ENCODE results near the gene ADGRG6. TPM values are rescaled to one million over a fixed set of nuclear protein-coding genes. Genes with fewer than 3 reads are reported as not detected.
"Not testable (repeated sequence)": the region's sequence is repeated elsewhere in the genome, so short reads cannot be mapped to it uniquely, and the experiment has no call there.

ADGRG6 gene
- total RNA-seq, 1 donor from 2014 or later = 0.39 TPM

DNA sequence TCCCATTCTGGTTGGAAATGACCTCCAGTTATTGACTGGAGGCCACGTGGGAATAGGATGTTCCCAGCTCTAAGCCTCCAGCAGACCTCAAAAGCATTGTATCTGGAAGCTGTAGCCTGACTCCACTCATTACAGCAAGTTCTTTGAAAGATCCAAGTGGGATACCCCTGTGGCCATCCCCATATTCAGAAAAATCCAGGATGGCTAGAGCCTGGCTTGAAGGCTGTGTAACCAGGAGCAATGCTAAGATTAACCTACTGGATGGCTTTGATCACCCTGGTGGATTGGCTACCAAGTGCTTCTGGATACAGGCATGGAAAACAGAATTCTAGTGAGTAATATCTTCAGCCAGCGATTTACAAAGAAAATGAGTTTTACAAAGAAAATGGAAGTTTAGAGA lies 151.2 kb downstream of the ADGRG6 start:
- no peaks in the 10 kb centered on the region for H3K79me2 ChIP-seq (ENCODE audit: low read depth)
- H3K36me3 Mint-ChIP-seq = no peaks in the 10 kb centered on the region
- H3K27ac ChIP-seq = no peak overlapping the region
- H4K20me1 ChIP-seq (ENCODE audit: low read depth) = no peaks in the 10 kb centered on the region
- no peak overlapping the region for H3K4me3 ChIP-seq
- H3K4me3 Mint-ChIP-seq = no peak overlapping the region
- H3K27me3 ChIP-seq = no peaks in the 10 kb centered on the region
- no peak for DNase-seq (ENCODE audit: low spot score)
- no peaks in the 10 kb centered on the region for H3K36me3 ChIP-seq
- no peaks in the 10 kb centered on the region for H3K27me3 Mint-ChIP-seq (ENCODE audit: insufficient read depth, low read depth)
- no peaks in the 10 kb centered on the region for H3K4me1 Mint-ChIP-seq
- no peaks in the 10 kb centered on the region for H3K9me3 ChIP-seq (ENCODE audit: low read depth)
- no peaks in the 10 kb centered on the region for H3K9me3 Mint-ChIP-seq
- H3F3A ChIP-seq (ENCODE audit: low read depth) = no peaks in the 10 kb centered on the region
- no peaks in the 10 kb centered on the region for H3K4me1 ChIP-seq
- no peak for TF ChIP-seq EZH2 (IDR thresholded peaks at IDR 0.05)
- TF ChIP-seq, protein P1, sequence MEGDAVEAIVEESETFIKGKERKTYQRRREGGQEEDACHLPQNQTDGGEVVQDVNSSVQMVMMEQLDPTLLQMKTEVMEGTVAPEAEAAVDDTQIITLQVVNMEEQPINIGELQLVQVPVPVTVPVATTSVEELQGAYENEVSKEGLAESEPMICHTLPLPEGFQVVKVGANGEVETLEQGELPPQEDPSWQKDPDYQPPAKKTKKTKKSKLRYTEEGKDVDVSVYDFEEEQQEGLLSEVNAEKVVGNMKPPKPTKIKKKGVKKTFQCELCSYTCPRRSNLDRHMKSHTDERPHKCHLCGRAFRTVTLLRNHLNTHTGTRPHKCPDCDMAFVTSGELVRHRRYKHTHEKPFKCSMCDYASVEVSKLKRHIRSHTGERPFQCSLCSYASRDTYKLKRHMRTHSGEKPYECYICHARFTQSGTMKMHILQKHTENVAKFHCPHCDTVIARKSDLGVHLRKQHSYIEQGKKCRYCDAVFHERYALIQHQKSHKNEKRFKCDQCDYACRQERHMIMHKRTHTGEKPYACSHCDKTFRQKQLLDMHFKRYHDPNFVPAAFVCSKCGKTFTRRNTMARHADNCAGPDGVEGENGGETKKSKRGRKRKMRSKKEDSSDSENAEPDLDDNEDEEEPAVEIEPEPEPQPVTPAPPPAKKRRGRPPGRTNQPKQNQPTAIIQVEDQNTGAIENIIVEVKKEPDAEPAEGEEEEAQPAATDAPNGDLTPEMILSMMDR (IDR thresholded peaks at IDR 0.05) = no peak
- TF ChIP-seq EZH2phosphoT487 (IDR thresholded peaks at IDR 0.05) = no peak
- H3K9ac ChIP-seq = no peak overlapping the region
- H2AFZ ChIP-seq (replicated peaks) = no peak overlapping the region
- H3K4me2 ChIP-seq = no peak overlapping the region
- no peak overlapping the region for H3K27ac Mint-ChIP-seq

DNA sequence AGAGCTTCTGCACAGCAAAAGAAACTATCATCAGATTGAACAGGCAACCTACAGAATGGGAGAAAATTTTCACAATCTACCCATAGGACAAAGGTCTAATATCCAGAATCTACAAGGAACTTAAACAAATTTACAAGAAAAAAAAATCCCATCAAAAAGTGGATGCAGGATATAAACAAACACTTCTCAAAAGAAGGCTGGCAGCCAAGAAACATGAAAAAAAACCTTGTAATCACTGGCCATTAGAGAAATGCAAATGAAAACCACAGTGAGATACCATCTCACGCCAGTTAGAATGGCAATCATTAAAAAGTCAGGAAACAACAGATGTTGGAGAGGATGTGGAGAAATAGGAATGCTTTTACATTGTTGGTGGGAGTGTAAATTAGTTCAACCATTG lies 152.4 kb downstream of the ADGRG6 start:
- H3K9ac ChIP-seq; H2AFZ ChIP-seq (replicated peaks); H3K27ac ChIP-seq; H3F3A ChIP-seq (ENCODE audit: low read depth); H3K36me3 Mint-ChIP-seq; H3K27me3 ChIP-seq; H4K20me1 ChIP-seq (ENCODE audit: low read depth); DNase-seq (ENCODE audit: low spot score); H3K27ac Mint-ChIP-seq; H3K4me1 ChIP-seq; H3K36me3 ChIP-seq; H3K9me3 ChIP-seq (ENCODE audit: low read depth); H3K4me2 ChIP-seq; H3K4me3 ChIP-seq; H3K4me3 Mint-ChIP-seq; H3K4me1 Mint-ChIP-seq; H3K27me3 Mint-ChIP-seq (ENCODE audit: insufficient read depth, low read depth); H3K79me2 ChIP-seq (ENCODE audit: low read depth); H3K9me3 Mint-ChIP-seq: not testable (repeated sequence)

DNA sequence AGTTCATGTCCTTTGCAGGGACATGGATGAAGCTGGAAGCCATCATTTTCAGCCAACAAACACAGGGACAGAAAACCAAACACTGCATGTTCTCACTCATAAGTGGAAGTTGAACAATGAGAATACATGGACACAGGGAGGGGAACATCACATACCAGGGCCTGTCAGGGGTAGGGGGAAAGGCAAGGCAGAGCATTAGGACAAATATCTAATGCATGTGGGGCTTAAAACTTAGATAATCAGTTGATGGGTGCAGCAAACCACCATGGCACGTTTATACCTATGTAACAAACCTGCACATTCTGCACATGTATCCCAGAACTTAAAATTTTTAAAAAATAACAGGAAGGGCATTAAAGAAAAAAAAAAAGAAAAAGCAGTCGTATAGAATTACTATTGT lies 153.0 kb downstream of the ADGRG6 start:
- not testable (repeated sequence) for H2AFZ ChIP-seq (replicated peaks); H3K27me3 Mint-ChIP-seq (ENCODE audit: insufficient read depth, low read depth); H3K9me3 ChIP-seq (ENCODE audit: low read depth); H3K9me3 Mint-ChIP-seq; DNase-seq (ENCODE audit: low spot score); H3K4me1 ChIP-seq; H3K9ac ChIP-seq; H3K79me2 ChIP-seq (ENCODE audit: low read depth); H3K36me3 ChIP-seq; H3F3A ChIP-seq (ENCODE audit: low read depth); H3K4me1 Mint-ChIP-seq; H4K20me1 ChIP-seq (ENCODE audit: low read depth); H3K27ac Mint-ChIP-seq; H3K4me3 Mint-ChIP-seq; H3K27ac ChIP-seq; H3K27me3 ChIP-seq; H3K36me3 Mint-ChIP-seq; H3K4me2 ChIP-seq; H3K4me3 ChIP-seq

DNA sequence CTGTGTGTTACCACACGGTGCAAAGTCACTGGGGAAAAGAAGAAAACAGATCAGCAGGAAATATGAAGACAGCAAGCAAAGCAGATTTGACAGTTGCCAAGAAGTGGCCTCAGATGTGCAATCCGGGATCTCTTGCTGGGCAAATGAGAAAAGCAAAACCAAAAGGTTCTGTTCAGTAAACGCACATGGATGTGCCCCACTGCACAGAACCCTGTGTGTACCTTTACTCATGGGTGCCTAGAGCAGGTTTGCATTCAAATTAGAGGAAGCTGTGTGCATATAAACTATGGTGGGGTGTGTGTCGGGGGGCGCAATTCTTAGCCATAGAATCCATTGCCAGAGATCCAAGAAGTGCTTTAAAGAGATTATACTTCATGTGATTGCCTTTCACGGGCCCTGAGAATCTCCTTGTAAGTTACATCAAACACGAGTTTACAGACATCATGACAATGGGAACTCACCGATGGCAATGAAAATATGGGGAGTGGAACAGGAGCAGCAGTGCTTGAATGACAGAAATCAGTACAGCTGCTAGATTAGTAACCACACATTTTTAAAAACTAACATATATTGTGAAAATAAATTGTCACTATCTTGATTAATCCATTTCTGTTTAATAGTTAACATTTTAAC lies 154.3 kb downstream of the ADGRG6 start:
- no peaks in the 10 kb centered on the region for H3K27me3 ChIP-seq
- no peaks in the 10 kb centered on the region for H3K4me1 ChIP-seq
- DNase-seq (ENCODE audit: low spot score) = no peak
- no peak overlapping the region for H3K4me2 ChIP-seq
- H2AFZ ChIP-seq (replicated peaks) = no peak overlapping the region
- H3F3A ChIP-seq (ENCODE audit: low read depth) = no peaks in the 10 kb centered on the region
- no peak overlapping the region for H3K9ac ChIP-seq
- Mint-ChIP-seq H3K27me3 (ENCODE audit: insufficient read depth, low read depth) (no peaks in the 10 kb centered on the region), H3K4me1 (no peaks in the 10 kb centered on the region), H3K9me3 (no peaks in the 10 kb centered on the region), H3K27ac (no peak overlapping the region), H3K36me3 (no peaks in the 10 kb centered on the region), H3K4me3 (no peak overlapping the region)
- H4K20me1 ChIP-seq (ENCODE audit: low read depth) = no peaks in the 10 kb centered on the region
- no peak overlapping the region for H3K4me3 ChIP-seq
- TF ChIP-seq EZH2phosphoT487 (IDR thresholded peaks at IDR 0.05) (no peak), EZH2 (IDR thresholded peaks at IDR 0.05) (no peak)
- TF ChIP-seq, protein P1 (IDR thresholded peaks at IDR 0.05) = no peak
- no peaks in the 10 kb centered on the region for H3K79me2 ChIP-seq (ENCODE audit: low read depth)
- H3K9me3 ChIP-seq (ENCODE audit: low read depth) = no peaks in the 10 kb centered on the region
- H3K27ac ChIP-seq = no peak overlapping the region
- no peaks in the 10 kb centered on the region for H3K36me3 ChIP-seq
